Hematopoietic multipotent progenitor cell treated with erythropoietin and hydrocortisone succinate and interleukin-3 and kit ligand, for 17 days (in vitro differentiated cells): Measurements from ENCODE around the gene SLC30A2.

ENCODE experiments used
- DNase-seq: peaks from one replicate; pipeline ENCODE4 v3.0.0-alpha.2; 2015; ENCODE audit warnings: low spot score

The SLC30A2 gene

DNA sequence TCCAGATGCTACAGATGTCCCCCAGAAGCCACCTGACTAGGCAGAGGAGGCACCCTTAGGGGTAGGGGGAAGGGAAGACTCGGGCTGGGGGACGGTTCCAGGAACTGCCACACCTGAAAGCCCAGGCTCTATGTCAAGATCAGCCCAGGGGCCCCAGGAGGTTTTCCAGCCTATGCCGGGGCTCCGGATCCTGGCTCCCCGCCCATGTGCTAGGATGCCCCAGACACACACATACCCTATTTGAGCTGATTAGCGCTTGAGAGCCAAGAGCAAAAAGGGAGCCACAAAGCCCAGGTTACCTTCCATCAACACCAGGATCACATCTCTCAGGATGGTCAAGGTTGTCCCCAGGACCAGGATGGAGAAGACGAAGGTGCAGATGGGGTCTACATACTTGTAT, 4.5 kb downstream of the SLC30A2 start:
- DNase-seq = no peak

DNA sequence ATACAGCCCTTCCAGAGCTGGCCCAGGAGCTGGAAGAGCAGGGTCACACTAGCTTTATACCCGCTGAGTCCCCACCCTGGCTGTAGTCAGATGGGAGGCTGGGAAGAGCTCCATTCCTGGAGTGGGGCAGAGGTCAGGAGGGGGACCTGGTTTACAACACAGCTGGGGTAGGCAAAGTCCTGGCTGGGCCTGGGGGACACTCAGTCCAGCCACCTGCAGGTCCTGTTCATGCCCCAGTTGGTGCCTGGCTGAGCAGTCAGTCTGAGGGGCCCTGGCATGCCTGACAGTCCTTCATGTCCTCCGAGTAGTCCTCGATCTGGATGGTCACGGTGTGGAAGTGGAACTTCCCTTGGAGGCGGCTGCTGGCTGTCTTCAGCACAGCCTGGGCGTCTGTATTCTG, 7.0 kb downstream of the SLC30A2 start:
- DNase-seq = no peak

DNA sequence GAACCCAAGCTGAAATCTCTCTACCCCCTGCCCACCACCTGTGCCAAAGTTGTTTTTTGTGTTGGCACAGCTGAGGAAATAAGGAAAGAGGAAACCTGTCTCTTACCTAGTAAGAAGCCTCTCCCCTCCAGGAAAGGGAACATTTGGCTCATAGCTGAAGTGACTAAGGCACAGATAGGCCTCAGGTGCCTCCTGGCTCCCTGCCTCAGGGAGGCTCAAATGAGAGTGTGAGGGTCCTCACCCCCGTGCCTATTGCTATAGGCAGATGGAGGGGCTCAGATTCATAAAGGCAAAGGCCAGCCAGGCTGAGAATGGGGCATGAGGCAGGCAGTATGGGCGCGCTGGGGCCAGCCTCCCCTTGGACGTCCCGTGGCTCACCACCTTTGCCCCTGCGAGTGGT, 7.4 kb downstream of the SLC30A2 start:
- DNase-seq = no peak

DNA sequence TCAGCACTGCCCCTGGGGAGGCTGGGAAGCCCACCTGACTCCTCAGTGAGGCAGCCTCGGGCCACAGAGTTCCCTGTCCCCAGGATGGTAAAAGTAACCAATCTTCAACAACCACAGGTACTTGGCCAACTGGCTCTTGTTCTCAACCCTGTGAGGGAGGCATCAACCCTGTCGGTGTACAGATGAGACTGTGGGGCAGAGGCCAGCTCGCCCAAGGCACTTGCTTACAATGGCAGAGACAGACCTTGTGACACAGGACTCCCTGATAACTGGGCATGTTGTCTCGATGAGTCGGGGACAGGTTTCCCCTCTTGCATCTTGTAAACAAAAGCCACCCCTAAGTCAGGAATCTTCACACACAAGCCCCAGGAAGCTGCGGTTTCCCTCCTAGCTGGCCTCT, 8.0 kb downstream of the SLC30A2 start:
- DNase-seq = no peak

DNA sequence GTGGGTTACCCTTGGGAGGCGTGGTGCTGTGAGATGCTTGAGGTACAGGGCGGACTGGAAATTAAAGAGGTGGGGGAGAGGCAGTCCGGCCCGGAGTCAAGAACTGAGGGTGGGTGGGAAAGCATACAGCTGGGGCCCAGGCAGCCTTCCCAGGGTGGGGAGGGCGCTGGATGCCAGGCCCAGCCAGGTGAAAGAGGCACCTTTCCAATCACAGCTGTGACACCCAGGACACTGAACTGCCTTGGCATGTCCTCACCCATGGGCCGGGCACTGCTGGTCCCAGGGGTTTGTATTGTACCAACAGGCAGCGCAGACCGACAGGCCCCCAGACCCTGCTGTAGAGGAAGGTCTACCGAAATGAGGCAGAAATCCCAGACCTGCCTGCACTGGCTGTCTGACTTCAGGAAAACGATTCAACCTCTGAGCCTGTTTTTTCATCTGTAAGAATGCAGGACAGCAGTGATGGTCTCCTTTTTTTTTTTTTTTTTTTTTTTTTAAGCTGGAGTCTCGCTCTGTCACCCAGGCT, 9.1 kb downstream of the SLC30A2 start:
- no peak for DNase-seq

DNA sequence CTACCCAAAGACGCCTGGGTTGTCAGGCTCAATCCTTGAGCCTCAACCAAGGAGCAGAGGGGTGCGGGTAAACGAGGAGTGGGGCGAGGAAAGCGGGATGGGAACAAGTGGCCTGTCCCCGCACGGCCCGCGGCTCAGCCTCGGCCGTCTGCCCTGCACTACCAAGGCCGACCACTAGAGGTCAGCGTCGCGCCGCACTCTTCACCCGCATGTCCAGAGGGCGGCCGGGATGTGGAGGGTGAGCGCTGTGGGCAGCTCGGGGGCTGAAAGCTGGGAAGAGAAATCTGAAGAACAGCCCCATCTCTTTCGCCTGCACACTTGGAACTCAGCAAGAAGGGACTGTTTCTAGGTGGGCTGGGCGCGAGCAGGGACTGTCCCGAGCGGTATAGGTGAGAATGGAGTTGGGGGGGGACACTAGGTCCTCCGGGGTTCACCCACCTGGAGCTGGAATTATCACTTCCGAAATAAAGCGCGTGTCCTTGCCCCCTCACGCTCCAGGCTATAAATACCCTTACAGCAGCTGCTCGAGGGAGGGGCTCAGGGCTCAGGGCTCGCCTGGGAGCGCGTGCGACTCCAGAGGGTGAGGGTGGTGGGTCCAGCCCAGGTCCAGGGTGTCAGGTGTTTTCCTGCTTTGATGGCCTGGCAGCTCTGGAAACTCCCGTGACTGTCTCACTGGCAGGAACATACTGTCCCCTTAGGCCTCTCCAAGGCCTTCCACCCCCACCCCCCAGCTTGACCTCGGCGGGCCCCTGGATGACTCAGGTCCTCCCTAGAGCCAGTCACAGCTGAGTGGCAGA, 9.8 kb downstream of the SLC30A2 start:
- DNase-seq = peak; percentile 81

DNA sequence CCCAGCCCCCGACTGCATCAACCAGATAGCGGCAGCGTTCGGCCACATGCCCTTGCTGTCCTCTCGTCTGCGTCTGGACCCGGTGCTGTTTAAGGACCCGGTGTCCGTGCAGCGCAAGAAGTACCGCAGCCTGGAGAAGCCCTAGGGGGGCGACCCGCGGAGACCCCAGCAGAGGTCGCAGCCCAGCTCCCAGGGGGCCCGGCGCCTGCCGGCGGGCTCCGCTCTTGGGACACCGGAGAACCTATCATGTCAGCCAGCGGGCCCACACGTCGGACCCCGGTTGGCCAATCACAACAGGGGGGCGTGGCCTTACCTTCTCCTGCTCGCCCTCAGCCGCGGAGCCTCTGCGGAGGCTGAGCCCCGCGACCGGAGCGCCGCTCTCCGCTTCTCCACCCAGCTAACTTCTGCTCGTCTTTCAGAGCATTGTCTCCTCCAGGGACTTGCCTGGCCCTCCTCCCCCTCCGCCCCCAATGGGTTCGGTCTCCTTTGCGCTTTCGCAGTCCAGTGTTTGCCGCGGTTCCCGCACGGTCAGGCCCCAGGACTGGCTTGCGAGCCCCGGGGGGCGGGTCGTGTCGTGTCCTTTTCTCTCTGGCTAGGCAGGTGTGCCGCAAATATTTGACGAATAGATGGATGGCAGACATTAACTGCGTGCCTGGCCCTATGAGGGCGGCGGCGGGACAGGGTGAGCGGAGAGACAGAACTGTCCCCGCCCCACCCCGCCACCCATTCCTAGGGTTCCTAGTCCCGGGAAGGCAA, 10.5 kb downstream of the SLC30A2 start:
- peak; percentile 91 for DNase-seq

DNA sequence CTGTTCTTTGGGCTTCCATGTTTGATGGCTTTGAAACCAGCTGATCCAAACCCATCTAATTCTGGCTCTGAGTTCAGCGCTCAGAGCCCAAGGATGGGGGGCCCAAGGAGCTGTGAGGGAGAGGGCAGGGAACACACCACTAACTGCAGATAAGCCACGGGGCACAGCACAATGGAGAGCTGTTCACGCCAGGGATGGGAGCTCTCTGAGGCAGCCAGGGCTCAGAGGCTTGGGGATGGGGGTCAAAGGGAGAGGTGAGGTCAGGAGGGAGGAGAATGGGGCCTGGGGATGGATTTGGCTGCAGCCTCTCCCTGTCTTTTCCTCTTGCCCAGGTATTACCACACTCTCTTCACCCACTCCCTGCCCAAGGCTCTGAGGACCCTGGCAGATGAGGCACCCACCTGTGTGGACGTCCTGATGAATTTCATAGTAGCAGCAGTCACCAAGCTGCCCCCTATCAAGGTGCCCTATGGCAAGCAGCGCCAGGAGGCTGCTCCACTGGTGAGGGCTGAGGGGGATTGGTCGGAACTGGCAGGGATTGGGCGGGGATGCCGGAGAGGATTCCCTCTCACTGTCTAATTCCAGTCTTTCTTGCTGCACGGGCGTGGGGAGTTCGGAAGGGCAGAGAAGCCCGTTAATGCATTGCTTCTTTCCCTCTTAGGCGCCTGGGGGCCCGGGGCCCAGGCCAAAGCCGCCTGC, 11.3 kb downstream of the SLC30A2 start:
- DNase-seq = no peak

DNA sequence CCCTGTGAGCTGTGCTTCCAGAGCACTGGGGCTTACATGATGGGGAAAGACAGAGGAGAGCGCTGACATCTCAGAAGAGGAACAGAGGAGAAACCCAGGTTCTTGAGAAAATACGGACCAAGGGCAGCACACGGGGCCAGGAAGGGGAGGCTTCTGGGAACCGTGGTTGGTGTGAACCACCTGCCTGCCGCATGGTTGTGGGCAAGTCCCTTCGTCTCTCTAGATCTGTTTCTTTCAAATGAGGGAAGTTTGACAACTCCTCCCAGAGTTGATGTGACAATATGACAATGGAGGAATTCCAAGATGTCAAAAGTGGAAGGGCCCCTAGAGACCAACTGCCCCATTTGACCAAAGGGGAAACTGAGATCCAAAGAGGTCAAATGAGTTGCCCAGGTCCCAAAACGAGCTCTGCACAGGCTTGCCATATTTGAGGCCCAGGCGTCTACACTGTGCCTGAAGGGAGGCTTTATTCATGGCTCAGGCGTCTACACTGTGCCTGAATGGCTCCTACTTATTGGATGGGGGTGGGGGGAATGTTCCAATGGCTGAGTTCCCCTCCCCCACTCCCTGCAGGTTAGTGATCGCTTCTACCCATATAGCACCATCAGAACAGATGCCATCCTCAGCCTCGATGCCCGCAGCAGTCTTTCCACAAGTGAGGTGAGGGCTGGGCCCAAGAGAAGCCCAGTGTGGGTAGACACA, 13.1 kb downstream of the SLC30A2 start:
- DNase-seq = no peak

DNA sequence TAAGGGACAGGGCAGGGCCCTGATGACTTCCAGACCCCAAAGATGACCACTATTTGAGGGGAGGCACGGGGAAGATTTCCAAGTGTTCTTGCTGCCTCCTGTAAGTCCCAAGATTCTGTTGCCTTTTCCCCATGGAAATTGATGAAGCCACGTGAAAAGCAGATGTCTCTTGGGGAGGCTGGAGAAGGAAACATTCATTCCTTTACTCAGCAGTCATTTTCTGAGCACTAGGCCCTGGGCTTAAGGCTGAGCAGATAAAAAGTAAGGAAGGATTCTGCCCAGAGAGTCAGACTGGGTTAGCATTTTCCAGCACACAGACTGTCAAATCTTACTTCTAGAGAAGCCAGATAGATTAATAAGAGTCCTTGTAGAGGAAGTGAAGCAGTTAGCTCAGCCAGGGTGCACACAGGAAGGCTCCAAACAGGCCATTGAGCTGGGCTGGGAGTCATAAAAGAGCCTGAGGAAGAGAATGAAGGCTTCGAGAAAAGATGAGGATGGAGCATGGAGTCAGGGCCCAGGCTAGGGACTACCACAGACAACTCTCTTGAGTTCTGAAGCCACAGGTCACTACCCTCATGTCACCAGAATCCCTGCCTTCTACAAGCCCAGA, 14.2 kb downstream of the SLC30A2 start:
- DNase-seq = no peak

DNA sequence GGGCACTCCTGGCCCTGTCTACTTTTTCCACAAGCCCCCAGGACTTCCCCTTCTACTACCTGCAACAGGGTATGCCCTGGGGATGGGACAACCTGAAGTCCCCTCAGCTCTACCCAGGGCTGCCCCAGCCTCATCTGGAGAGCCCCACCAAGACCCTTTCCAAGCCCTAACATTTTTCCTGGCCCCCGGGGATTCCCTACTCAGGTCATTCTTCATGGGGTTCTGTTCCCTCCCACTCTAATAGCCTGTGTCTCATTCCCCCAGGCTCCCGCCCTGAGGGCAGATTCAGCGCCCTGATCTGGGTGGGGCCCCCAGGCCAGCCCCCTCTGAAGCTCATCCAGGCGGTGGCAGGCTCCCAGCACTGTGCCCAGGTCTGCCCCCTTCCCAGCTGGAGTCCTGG, 14.7 kb downstream of the SLC30A2 start:
- no peak for DNase-seq

DNA sequence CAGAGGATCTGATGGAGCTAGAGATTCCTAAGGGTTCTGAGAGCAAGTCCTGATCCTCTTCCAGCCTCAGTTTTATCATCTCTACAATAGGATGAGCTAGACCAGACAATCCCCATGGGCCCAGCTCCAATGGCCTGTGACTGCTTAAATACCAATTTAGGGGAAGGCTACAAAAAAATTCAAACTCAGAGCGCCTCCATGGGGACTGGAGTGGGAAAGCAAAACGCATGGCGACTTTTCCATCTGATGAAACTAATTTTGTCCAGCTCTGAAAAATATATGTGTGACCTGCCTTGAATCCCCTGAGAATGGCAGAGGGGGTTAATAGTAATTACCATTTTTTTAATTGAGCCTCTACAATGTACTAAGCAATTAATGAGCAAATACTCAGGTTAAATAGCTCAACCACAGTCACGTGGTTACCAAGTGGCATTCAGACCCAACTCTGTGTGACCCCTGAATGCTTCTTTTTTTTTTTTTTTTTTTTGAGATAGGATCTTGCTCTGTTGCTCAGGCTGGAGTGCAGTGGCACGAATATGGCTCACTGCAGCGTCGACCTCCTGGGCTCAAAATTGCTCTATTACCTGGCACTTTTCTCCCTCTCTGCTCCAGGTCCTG, 15.9 kb downstream of the SLC30A2 start:
- DNase-seq = no peak

DNA sequence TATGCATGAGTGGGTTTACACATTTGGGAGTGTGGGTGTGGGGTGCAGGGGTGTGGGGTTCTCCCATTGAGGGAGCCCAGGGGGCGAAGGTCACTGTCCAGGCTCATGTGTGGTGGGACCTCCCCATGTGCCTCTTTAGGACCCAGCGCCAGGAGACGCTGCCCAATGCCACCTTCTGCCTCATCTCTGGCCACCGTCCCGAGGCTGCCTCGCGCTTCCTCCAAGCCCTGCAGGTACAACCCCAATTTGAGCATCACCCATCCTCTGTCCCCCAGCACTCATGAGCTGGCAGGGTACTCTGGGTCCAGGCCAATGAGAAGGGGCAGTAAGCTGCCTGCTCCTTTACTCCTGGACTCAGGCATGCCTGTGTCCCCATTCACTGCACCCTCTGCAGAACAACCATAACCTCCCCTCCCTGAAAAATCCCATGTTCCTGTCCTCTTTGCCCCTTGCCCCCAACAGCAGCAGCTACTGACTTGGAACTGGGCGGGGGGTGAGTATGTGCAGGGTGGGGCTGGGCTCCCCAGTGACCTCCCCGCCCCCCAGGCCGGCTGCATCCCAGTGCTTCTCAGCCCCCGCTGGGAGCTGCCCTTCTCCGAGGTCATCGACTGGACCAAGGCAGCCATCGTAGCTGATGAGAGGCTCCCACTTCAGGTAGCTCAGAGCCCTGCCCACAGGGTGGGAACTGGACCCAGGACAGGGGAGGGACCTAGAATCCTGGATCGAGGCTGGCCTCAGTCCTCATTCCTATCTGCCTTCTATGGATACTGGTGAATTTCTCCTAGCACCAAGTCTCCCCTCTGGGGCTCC, 16.7 kb downstream of the SLC30A2 start:
- DNase-seq = no peak

DNA sequence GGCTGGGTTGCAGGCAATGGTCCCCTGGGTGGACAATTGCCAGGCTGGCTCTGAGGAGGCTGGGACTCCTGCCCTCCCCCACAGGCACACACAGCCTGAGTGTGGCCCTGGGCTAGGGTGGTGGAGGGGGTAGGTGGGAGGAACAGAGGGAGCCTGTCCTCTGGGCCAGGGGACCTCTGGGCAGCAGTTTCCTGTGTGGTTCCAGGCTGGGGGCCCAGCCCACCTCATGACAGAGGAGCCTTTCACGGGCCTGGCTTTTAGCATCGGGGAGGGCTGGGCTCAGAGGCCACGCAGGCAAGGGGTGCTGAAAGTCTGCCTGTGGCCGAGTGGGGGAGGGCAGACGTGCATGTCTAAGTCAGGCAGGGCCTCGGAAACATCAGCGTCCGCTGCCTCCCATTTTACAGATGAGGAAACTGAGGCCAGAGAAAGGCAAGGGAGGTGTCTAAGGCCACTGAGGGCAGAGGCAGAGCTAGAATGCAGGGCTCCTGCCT, 17.4 kb downstream of the SLC30A2 start:
- no peak for DNase-seq

DNA sequence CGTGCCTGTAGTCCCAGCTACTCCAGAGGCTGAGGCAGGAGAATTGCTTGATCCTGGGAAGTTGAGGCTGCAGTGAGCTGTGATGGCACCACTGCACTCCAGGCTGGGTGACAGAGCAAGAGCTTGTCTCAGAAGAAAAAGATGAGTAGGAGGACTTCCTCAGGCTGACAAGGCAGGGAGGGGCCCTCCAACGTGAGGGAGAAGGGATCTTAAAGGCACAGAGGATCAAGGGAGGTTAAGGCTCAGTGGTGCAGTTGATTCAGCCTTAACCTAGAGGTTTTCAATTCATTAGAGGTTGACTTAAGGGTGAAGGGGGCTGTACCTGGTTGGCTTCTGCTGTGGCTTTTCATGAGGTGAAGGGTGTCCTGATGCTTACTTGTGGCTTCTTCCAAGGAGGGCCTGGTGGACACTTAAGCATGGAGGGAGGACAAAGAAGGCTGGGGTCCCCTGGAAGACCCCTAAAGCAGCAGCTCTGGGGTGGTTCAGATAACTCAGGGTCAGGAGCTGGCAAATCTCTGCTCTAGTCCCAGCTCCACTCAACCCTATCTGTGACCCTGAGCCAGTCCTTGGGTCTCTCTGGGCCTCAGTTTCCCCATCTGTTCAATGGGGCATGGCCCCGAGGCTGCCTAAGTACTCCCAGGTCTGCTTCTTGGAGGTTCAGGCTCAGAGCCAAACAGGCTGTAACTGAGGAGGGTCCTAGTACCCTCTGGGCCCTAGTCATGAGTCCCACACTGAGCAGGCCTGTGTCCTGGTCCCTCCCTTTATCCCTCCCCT, 18.0 kb downstream of the SLC30A2 start:
- DNase-seq = no peak

DNA sequence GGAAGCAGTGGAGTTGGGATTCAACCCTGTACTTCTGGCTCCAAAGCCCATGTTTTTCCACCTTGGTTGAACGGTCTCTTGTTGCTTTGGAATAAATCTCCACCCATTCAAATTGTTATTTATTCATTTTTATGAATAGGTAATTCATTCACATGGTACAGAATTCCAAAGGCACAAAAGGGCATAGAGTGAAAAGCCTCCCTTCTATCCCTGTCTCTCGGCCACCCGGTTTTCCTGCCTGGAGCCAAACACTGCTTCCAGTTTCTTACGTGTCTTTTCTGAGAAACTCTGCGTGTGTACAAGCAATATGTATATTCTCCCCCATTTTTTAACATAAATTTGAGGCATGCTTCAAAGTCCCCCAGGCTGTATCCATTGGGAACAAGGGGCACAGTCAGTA, 20.4 kb downstream of the SLC30A2 start:
- no peak for DNase-seq

DNA sequence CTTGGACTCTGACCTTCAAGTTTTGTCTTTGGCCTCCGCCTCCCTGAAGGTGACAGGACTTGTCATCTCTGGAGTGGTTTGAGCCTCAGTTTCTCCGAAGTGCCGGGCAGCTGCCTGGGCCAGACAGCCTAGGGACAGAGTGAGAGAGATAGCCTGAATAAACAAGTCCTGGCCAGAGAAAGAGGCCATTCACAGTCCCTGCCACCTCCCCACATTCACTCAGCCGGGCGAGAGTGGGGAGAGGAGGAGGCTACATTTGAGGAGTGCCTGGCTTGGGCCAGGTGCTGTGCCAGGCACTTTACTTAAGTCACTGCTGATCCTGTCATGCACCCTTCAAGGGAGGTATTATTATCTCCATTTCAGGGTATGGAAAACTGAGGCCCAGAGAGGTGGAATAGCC, 20.9 kb downstream of the SLC30A2 start:
- DNase-seq = no peak

DNA sequence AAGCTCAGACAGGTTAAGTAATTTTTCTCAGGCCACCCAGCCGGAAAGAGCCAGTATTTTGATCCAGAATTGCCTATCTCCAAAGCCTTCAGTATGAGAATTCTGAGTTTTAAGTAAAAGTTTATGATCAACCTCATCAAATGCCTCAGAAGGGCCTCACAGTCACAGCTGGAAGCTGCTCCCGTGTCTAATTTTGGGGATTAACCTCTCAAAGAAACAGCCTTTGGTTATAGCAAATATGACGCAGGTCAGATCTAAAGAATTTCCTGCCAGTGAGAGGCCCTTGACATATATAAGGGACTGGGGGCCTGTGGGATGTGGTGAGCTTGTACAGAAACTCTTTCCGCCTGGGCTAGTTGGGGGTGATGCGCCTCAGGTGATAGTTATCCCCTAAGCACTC, 22.1 kb downstream of the SLC30A2 start:
- DNase-seq = no peak

DNA sequence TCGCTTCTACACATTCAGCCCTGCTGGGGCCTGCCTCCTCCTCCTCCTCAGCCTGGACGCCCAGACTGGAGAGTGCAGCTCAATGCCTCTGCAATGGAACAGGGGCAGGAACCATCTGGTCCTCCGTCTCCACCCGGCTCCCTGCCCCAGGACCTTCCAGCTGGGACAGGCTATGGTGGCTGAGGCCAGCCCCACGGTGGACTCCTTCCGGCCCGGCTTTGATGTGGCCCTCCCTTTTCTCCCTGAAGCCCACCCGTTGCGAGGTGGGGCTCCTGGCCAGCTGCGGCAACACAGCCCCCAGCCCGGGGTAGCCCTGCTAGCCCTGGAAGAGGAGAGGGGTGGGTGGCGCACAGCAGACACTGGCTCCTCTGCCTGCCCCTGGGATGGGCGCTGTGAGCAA, 22.9 kb downstream of the SLC30A2 start:
- DNase-seq = no peak

DNA sequence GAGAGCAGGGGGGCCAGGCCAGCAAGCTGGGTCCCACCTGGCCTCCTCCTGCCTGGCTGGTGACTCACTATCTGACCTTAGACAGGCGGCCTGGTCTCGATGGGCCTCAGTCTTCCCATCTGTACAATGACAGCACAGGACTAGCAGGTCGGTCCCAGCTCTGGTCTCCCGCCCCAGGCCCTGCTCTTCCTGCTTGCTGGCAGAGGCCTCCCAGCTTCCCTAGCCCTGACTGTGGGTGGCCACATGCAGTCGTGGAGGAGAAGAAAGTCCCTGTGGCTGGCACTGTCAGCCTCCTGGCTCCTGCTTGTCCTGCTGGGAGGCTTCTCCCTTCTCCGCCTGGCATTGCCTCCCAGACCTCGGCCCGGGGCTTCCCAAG, 23.5 kb downstream of the SLC30A2 start:
- DNase-seq = no peak
